NCI-H345 treated with DMSO at 0.1 percent for 48 hours (cell line): Measurements from ENCODE around the gene UBQLN1.
"Not testable (repeated sequence)": the region's sequence is repeated elsewhere in the genome, so short reads cannot be mapped to it uniquely, and the experiment has no call there.

Experiments
- DNase-seq: peaks from one replicate; lab custom pipeline; 2025; ENCODE audit not compliant: unreplicated experiment; lab: John Stamatoyannopoulos, UW

Gene UBQLN1

DNA sequence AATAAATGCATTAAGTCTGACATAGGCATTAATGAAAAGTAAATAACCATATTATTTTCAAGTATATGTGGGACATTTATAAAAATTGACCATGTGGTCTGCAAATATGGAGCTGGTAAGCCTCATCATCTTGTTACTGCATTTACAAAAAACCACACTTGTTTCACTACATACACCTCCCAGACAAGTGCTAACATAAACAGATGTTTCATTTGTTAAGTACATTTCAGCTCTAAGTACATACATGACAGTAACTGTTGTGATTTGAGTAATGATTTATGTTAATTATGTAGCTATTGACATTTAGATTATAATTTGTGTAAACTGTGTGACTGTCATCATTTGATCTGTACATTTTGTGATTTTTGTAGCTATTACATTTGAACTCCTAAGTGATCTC lies 70.9 kb downstream of the UBQLN1 start:
- DNase-seq, result no peak

DNA sequence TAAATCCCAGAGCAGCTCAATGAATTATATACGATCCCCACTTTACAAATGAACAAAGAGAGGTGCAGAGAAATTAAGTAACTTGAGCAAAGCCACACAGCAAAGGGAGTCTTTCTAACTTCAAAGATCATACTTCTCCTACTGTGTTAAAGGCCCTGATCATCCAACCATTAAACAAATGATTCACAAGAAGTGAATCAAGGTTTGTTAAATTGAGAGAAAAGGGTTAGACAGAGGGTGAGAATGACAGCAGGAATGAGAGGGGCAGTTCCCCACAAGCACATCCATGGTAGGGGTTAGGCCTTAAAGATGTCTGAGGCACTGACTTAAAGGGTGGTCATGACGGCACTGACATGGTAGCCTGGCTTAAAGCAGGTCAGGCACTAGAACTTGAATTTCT lies 74.1 kb downstream of the UBQLN1 start:
- no peak for DNase-seq

DNA sequence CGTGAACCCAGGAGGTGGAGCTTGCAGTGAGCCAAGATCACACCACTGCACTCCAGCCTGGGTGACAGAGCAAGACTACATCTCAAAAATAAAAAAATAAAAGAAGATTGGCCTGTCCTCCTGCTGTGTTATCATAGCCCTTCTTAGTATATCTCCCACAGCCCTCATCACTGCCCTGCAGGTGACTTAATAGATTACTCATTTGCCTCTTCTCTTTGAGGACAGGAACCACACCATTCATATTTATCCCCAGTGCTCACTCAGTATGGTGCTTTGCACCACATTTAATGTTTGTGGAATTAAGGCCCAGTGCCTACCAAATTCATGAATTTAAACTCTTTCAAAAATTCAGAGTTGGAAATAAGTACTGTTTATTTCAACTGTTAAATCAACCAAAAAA lies 74.5 kb downstream of the UBQLN1 start:
- no peak for DNase-seq

DNA sequence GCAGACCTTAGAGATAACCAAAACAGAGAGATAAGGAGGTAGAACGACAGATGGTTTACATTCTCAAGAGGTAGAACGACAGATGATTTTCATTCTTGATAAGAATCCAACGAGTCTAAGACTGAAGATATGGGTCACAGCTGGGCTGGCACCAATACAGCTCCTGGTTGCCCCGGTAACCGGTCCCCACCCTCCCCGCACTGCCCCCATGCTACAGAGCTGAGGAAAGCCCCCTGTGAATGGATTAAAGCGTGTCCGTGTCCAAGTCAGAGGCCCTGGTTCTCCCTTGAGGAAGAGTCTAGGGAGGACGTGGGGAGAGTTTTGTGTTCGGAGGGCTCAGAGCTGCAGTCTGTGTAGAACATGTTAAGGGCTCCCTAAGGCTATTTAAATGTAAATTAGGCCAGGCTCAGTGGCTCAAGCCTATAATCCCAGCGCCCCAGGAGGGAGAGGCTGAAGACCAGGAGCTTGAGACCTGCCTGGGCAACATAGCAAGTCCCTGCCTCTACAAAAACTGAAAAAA lies 76.8 kb downstream of the UBQLN1 start:
- DNase-seq, result no peak

DNA sequence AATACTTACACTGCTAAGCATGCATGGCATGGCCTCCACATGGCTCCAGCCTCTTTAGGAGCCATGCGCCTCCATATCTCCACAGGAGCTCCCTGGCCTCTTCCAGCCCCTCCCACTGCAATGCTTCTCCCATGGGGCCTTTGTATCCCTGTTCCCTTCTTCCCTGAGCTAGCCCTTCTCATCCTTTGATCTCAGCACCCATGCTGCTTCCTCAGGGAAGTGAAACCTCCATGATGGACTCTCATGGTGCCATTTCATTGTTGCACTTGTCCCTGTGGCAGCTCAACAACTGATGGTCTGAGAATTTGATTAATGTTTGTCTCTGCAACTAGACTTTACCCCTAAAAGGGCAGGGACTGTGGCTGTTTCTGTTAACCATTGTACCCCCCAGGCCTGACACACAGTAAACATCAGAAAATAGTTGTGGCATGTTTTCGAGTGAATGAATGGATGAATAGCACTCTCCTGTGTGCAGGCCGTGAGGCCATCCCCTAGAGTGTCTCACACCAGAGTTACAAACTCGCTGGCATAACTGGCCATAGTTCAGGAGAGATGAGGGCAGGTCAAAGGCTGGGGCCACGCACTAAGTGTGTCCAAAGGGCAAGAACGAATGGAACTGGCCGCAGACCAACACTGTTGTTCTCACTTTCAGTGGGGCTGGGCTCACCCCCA lies 78.2 kb downstream of the UBQLN1 start:
- no peak for DNase-seq

DNA sequence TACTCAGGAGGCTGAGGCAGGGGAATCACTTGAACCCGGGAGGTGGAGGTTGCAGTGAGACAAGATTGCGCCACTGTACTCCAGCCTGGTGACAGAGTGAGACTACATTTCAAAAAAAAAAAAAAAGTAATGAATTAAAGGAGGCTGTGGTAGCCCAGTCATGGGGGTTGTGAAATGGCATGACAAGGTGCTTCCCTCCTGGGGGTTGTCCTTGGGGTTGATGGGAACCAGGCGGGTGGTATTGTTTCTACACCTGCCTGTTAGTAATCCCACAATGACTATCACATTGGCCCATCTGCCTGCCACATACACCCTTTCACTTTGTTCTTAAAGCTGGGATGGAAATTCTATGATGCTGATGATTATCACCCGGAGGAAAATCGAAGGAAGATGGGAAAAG lies 79.2 kb downstream of the UBQLN1 start:
- DNase-seq, result no peak

DNA sequence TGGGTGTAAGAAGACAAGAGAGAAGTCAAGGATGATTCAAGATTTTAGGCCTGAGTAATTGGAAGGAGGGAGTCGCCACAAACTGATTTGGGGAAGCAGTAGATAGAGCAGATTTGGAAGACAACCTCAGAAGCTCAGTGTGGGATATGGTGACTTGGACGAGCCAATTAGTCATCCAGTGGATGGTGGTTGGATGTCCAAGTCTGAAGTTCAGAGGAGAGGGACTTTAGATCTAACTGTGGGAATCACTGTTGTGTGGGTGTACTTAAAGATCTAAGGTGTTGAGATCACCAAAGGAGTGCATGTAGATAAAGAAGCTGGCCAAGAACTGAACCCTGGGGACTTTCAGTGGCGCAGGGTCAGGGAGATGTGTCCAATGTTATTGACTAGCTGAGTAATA lies 82.6 kb downstream of the UBQLN1 start:
- no peak for DNase-seq

DNA sequence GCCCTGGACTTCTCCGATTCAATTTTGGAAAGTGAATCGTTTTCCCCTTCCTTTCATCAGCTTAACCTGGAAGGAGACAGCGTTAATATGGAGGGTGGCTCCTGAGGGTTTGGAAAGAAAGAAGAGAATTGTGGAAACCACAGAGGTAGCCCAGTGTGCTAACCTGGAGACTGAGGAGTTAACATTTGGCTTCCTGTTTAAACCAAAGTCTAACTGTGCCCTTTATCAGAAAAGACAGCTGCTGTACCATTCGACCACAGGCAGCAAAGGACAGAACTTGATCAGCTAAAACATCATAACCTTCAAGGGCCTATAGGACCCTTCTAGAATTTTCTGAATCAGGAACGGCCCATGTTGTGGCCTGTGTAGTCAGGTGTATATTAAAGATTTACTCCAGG lies 84.1 kb downstream of the UBQLN1 start:
- no peak for DNase-seq

DNA sequence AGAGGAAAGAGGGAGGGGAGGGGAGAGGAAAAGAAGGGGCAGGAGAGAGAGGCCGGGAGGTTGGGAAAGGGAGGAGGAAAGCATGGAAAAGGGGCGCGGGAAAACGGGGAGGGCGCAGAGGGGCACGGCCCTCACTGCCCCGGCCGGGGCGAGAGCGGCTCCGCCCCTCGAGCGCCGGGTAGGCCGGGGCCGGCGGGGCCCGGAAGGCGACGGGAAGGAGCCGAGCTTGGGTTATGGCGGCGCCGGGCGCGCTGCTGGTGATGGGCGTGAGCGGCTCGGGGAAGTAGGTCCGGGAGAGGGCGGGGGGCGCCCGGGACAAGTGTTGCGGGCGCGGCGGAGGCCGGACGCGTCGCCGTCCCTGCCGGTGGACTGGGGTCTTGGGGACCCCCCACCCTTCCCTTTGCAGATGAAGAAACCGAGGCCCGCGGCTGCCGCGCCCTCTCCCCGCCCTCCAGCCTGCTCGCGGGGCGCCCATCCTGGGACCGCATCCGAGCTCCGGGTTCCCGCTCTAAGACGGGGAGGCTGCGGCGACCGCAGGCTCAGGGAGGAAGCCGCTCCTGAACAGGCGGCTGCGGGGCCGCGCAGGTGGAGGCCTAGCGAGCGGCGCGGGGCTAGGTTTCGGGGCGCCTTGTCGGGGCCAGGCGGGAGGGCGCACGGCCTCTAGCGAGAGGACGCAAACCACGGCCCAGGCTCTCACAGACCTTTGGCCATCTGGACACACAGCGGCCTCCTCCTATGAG lies 84.6 kb downstream of the UBQLN1 start, which contains the start of gene IDNK:
TSS of gene IDNK (plus strand) at position 205 of the 740 bp plus-strand sequence. CDS start at position 234, 29 bp downstream.
- no peak for DNase-seq

DNA sequence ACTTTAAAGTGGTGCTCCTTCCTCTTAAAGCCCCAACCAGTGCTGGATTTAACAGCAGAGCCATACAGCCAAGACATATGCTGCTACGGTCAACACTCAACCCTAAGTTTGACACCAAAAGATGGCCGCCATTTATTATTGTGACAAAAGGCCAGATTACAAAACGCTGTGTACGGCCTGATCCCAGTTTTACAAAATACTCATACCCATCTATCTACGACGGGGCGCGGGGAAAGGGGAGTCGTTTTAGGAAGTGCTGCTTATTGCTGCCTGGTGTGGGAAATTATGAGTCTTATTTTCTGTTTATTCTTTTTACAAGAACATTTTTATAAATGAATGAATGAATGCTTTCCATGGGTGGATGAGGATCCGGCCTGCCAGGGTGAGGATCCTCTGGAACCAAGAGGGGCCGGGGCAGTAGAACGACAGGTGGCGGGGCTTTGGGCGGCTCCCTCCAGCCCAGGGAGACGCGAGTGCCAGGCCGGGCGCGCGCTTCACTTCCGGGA lies 85.3 kb downstream of the UBQLN1 start:
- DNase-seq, result no peak

DNA sequence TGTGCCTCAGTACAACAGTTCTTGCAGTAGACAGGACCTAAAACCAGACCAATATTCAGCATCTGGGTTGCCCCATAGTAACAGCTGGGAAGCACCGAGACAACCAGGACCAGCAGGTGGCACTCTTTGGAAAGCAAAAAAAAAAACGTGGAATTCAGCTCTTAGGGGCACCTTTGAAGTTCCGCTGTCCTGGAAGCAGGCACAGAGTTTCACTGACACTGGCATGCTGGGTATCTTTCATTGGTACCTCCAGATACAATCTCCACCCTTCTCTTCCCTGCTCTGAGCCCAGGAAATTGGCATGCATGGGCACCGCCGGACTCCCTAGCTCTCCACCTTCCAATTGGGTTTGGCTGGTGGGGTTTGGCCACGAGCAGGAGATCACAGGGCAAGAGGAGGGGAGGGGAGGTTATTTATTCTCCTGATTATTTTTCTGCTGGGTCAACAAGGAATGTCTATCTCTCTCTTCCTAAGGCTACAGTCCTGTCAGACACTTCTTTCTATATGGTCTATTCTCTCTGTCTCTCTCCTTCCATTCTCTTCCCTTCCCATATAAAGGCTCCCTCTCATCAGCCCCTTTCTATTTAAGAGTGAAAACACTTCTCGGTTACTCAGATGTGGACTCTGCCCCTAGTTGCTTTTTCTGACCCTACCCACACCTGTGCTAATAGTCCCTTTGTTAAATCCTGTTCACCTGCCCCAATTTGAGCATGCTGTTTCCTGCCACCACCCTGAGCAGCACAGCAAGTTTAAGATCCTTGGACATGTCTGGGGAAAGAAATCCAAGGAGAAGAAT lies 86.7 kb downstream of the UBQLN1 start:
- DNase-seq, result peak; percentile 5

DNA sequence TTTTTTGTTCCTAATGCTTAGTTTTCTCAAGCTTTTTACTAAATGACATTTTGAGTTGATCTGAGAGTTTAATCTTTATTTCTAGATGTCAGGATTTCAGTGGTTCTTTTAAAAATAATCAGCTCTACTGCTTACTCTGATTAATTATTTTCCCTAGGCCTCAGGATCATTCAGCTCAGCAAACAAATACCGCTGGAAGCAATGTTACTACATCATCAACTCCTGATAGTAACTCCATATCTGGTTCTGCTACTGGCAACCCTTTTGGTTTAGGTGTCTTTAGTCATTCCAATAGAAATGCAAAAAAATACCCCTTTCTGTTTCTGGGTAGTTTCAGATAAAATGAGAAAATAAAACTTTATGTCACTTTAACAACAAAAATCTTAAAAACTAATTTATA lies 90.5 kb downstream of the UBQLN1 start:
- no peak for DNase-seq

DNA sequence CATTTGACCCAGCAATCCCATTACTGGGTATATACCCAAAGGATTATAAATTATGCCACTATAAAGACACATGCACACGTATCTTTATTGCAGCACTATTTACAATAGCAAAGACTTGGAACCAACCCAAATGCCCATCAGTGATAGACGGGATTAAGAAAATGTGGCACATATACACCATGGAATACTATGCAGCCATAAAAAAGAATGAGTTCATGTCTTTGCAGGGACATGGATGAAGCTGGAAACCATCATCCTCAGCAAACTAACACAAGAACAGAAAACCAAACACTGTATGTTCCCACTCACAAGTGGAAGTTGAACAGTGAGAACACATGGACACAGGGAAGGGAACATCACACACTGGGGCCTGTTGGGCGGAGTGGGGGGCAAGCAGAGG lies 94.5 kb downstream of the UBQLN1 start:
- not testable (repeated sequence) for DNase-seq
